GM21576 (cell line): Measurements from ENCODE around the gene OR2A42.
"Not testable (repeated sequence)": the region's sequence is repeated elsewhere in the genome, so short reads cannot be mapped to it uniquely, and the experiment has no call there.

Source experiments
- ATAC-seq: cut with Tn5 transposase; IDR thresholded peaks from one replicate; pipeline ENCODE4 v1.9.1; 2021; ENCODE audit warnings: mild to moderate bottlenecking, moderate library complexity; ENCODE audit not compliant: unreplicated experiment

Gene OR2A42, protein sequence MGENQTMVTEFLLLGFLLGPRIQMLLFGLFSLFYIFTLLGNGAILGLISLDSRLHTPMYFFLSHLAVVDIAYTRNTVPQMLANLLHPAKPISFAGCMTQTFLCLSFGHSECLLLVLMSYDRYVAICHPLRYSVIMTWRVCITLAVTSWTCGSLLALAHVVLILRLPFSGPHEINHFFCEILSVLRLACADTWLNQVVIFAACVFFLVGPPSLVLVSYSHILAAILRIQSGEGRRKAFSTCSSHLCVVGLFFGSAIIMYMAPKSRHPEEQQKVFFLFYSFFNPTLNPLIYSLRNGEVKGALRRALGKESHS

GRCh38 chr7:144239365-144239764 lies at the start of gene OR2A42:
Gene OR2A42 (minus strand): TSS chr7:144239605. CDS start chr7:144232843, 6,762 bp downstream.
- ATAC-seq: not testable (repeated sequence)

DNA sequence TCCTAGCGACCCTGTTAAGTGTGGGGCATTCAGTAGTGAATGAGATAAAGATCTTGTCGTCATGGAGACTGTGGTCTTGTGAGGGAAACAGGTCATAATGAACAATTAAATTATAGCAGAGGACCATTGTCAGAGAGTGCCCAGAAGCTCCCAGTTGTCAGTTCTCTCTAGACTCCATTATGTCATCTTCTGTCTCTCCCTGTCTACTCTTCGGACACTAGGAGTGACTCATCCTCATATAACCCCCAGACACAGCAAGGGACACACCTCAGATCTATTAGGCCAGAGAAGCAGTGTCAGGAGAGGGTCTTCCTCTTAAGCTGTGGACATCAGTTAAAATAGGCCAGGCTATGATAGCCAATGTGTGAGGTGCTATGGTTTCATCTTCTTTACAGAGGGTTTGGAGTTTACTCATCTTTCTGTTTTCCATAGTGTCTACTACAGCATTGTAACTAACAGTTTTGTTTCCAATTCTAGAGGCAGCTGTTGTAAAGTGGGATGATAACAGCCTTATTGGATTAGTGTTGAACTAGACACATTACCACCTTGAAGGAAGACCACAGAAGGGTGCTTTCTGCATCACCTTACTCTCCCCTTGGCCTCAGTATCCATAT lies 47.9 kb upstream of the OR2A42 start:
- ATAC-seq: not testable (repeated sequence)

DNA sequence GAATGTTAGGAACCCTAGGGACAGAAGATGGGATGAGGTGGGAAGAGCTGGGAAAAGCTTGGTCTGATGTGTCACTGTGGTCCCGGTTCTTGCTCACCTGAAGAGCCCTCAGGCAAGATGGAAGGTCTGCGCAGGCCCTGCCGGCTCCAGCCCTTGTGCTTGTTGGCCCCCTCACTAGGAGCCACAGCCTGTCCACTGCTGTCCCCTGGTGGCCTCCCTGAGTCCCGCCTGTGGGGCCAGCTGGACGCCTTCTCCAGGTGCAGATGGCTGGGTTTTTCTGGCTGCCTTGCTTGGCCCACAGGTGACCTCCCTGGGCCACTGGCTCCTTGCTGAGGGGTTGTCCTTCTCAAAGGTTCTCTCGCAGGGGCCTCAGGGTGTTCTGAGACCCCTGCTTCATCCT lies 44.3 kb upstream of the OR2A42 start:
- not testable (repeated sequence) for ATAC-seq

GRCh38 chr7:144282490-144282889 lies 43.1 kb upstream of the OR2A42 start:
- ATAC-seq: not testable (repeated sequence)

DNA sequence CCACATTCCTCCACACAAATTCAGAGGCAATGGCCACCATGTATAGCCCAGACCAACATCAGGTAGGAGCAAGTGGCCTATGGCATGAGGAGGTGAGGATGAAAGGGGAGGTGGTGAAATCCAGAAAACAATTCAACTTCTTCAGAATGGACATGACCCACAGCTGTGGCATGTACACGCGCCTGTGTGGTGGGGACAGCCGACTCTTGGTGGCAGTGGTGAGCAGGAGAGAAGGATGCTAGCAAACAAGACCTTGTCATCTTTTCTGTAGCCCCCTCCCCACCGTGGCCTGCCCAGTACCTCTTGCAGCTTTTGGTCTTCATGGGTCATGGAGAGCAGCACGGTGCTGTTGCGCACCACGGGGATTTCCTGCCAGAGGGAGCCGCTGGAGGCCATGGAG lies 42.6 kb upstream of the OR2A42 start:
- not testable (repeated sequence) for ATAC-seq

DNA sequence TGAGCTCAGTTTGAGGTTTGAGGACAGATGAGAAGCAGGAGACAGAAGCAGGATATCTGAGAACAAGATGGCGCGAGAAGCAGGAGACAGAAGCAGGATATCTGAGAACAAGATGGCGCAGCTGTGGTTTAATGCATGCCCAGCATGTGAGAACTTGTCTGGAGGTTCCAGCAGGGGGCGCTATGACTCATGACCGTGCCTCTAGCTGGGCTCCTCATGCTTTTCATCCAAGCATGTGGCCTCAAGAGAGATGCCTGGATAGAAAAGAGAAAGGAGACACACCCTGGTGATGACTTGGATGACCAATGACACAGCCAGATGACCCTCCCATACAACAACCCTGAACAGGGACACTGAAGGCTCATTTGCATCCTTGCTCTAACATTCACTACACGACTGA lies 40.6 kb upstream of the OR2A42 start:
- not testable (repeated sequence) for ATAC-seq

DNA sequence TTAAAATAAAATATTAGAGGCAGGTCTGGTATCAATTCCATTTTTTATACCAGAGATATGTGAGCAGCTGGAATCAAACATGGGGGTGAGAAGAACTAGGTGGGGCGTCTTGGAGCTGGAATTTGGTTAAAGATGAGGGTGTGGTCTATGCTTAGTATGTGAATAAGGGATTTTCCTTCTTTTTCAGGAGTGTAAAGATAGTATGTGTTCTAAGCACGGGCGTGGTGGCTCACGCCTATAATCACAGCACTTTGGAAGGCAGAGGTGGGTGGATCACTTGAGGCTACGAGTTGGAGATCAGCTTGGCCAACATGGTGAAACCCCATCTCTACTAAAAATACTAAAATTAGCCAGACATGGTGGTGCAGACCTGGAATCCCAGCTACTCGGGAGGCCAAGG lies 35.9 kb upstream of the OR2A42 start:
- ATAC-seq: not testable (repeated sequence)

- not testable (repeated sequence) for ATAC-seq
Observed at GRCh38 chr7:144269188-144269587, 29.8 kb upstream of the OR2A42 start, which contains the start of gene CTAGE8. Gene CTAGE8 (minus strand): TSS chr7:144269288. CDS start chr7:144269250, 38 bp downstream.

- ATAC-seq: not testable (repeated sequence)
Observed at GRCh38 chr7:144264692-144265091, 25.3 kb upstream of the OR2A42 start, which contains the start of gene OR2A7. Gene OR2A7 (minus strand): TSS chr7:144264792. CDS start chr7:144259628, 5,164 bp downstream.

- ATAC-seq: not testable (repeated sequence)
Observed at GRCh38 chr7:144262128-144262527, 22.7 kb upstream of the OR2A42 start.

DNA sequence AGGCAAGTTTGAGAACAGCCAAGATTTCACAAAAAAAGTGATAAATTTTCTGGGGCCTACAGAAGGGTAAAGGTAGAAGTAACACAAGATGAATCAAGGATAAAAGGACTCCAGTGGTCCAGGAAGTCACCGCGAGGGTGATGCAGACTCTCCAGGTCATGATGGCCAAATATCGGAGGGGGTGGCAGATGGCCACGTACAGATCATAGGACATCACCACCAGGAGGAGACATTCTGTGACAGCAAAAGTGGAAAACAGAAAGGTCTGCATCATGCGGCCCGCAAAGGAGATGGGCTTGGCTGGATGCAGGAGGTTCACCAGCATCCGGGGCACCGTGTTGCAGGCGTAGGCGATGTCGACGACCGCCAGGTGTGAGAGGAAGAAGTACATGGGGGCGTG lies 19.7 kb upstream of the OR2A42 start:
- ATAC-seq: not testable (repeated sequence)

- ATAC-seq: no peak
Observed at GRCh38 chr7:144256112-144256511, 16.7 kb upstream of the OR2A42 start.

DNA sequence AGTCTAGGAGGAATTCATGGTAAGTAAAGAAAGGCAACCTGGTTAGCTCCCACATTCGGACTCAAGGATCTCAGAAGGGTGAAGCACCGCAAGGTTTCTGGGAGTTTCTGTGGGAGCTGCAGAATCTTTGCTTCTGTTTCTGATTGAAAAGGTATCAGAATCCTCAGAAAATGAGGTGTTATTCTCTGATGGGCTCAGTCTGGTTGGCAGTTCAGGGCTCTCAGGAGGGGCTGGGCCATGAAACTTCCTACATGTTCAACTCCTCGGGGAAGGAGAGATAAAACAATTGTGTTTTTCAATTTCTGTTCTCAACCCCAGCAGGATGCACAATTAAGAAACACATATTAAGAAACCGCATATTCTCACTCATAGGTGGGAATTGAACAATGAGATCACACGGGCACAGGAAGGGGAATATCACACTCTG lies 16.1 kb upstream of the OR2A42 start:
- ATAC-seq: no peak

DNA sequence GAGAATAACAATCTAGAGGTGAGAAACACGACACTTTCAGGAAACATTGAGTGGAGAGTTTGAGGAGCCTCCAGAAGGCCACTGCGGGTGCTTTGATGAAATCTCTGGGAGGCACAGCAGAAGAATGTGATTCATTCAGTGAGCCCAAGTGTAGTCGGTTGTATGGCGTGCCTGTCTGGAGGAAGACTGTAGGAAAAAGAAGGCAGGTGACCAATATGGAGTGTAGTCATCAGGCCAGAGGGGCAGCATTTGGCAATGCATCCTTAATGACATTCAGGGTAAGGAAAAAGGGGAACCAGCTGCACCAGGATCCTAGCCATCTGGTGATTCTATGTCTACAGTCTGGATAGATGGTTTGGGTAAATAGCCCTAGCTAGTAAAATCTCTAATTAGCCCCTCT lies 12.9 kb upstream of the OR2A42 start:
- ATAC-seq: not testable (repeated sequence)

GRCh38 chr7:144247674-144248330 lies 8.4 kb upstream of the OR2A42 start:
- not testable (repeated sequence) for ATAC-seq

DNA sequence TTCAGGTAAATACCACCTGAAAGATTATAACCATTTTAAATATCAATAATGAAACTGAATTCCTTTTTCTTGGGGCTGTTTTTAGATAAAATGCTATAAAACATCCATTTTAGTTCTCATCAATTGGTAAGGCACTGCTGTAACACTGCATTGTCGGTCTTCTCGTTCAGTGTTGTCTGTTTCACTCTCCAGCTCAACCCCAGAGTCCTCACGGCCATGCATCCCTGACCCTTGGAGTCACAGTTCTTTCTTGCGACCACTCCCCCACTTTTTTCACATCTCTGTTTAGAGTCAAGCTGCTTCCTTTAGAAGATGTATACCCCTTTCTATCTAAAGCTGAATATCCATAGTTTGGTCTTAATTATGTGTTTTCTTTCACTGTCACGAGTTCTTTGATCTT lies 7.6 kb upstream of the OR2A42 start:
- ATAC-seq: not testable (repeated sequence)

GRCh38 chr7:144245372-144245771 lies 6.0 kb upstream of the OR2A42 start:
- ATAC-seq: not testable (repeated sequence)

- ATAC-seq: not testable (repeated sequence)
Observed at GRCh38 chr7:144238530-144239082, 799 bp downstream of the OR2A42 start.

GRCh38 chr7:144233039-144233438 lies 6.4 kb downstream of the OR2A42 start:
- not testable (repeated sequence) for ATAC-seq

DNA sequence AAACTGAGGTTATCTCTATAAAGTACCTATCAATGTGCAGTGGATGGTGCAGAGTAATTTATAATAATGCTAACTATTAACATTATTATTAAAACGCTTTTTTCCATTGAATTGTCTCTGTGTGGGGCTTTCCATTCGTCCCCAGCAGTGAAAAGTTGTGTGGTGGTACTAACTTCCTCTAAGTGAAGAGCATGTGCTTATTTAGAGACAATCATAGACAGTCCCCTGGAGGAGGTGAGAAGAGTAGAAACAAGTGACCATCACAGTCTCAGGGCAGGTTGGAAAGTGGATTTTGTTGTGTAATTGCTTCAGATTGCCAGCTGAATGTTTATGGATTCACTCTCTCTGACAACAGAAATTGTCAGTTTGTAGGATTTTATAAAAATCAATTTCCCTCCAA lies 8.4 kb downstream of the OR2A42 start:
- not testable (repeated sequence) for ATAC-seq

- ATAC-seq: not testable (repeated sequence)
Observed at GRCh38 chr7:144228810-144229209, 10.6 kb downstream of the OR2A42 start.
